ENCODE measurements around the gene ARPP21. TPM values are rescaled to one million over a fixed set of nuclear protein-coding genes. Genes with fewer than 3 reads are reported as not detected.

Gene ARPP21
- total RNA-seq, result 765 TPM

DNA sequence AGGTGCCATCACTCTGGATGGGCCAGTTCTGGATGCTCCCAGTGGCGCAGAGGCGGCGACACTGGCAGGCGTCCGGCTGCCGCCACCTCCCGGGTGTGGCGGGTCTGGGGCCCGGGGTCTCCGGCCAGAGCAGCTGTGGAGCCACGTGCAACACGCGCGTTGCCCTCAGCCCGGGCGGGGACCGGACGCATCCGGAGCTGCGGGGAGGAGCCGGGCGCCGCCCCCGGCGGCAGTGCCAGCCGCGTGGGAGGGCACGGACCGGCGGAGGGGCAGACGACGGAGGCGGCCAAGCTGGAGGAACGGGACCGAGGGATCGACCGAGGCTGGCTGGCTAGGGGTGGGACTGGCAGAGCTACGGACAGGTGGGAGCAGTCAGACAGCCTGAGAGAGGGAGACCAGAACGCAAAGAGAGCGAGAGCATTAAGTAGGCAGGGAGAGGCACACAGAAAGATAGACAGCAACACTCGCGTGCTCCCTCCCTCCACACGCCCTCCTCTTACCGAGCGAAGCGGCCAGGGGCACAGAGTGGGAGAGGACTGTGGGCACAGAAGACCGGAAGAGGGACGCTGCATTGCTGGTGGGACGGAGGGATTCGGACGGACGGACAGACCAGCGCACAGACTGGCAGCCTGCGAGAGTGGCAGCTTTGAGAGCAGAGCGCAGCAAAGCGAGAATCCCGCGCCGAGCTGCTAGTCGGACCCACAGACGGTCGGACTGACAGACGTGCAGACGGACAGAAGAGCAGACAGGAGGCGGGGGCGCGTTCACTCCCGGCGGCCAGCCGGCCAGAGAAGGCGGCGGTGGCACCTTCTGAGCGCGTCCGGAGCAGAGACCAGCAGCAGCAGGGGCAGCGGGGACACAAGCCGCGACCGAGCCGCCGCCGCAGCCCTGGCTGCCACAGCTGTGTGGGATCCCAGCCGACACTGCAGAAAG, at the start of gene ARPP21:
Gene ARPP21 (plus strand): TSS at position 272 of the 933 bp plus-strand sequence. CDS start 42,227 bp downstream, outside the sequence.

Small RNA genes lying within 50 kb of the gene (small RNA-seq; reads per million reads assigned to genes)
- gene MIR128-2 (ENCODE audit: low replicate concordance), result 1,821 reads per million, percentile 99 among the genes with 10 or more reads in this experiment

Measured in parietal lobe (tissue), 2 donors.